Fibroblast of mammary gland (primary cell): ENCODE measurements around the gene TRAPPC3L.
A peak's percentile ranks its signal among the peaks of the same experiment; 100 is the strongest.

ENCODE experiments used
- DNase-seq: peaks from one replicate; pipeline ENCODE4 v3.0.0-alpha.2; 2010; ENCODE audit warnings: low read depth
- H3K4me3 ChIP-seq: 2 replicates; pipeline ENCODE4 v1.5.1; 2011; ENCODE audit warnings: low read depth, mild to moderate bottlenecking, low read length, moderate library complexity; ENCODE audit not compliant: control insufficient read depth
- CTCF ChIP-seq: conservative IDR thresholded peaks from 2 replicates; pipeline ENCODE4 v1.5.1; 2011; ENCODE audit warnings: low read depth, low read length, inconsistent platforms; ENCODE audit not compliant: control insufficient read depth, insufficient read depth

The TRAPPC3L gene

GRCh38 chr6:116531675-116532570 lies 13.6 kb downstream of the TRAPPC3L start:
- DNase-seq: peak; percentile 80
- H3K4me3 ChIP-seq: no peak overlapping the region
- TF ChIP-seq CTCF: peak; percentile 88

DNA sequence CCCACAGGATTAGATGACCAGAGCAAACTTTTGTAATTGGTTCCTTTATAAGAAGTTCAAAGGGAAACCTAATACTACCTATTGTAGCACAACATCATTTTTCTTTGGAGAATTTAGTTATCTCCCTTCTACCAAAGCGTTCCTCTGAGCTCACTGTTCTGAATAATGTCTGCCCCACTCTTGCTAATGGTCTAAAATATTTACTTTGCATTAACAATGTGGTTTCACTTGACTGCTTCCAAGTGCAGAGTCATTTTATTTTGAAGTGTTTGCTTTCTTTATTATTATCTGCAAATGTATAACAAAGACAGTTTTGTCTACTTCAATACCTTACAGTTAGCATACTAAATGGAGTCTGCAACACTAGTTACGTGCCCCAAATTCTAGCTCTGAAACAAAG lies 15.0 kb downstream of the TRAPPC3L start:
- no peak overlapping the region for H3K4me3 ChIP-seq
- TF ChIP-seq CTCF: no peak
- DNase-seq: no peak

DNA sequence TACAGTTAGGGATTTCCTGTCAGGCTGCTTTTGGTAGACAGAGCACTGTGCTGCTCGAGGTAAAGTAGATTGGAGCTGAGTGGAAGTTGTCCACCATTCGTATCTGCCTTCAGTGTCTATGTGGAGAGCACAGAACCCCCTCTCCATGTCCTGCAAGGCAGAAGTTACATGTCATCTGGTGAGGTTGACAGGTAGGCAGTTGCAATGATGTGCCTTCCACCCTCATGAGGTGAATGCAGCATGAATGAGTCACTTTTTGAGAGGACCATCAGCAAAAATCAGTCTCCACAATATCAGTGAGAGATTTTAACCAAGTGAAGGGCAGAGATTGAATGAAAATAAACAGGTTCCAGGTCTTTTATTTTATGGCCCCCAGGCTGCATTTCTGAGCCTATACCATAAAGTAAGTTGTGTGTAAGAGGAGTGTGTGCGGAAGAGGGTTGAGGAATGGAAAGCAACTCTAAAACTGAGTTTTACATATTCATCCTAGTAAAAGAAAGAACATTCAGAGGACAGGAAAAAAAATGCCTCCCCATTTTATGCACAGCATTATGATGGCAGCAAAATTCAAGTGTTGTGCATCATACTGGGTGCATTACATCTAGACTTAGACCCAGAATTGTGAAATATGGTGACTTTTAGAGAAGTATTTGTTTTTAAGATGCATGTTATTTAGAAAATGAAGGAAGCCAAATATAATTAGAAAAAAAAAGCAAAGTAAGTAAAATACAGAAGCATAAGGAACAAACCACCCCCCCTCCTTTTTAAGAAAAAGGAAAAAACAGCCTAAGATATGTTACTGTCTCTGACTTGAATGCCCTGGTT lies 15.8 kb downstream of the TRAPPC3L start:
- H3K4me3 ChIP-seq: no peak overlapping the region
- no peak for TF ChIP-seq CTCF
- DNase-seq: no peak

DNA sequence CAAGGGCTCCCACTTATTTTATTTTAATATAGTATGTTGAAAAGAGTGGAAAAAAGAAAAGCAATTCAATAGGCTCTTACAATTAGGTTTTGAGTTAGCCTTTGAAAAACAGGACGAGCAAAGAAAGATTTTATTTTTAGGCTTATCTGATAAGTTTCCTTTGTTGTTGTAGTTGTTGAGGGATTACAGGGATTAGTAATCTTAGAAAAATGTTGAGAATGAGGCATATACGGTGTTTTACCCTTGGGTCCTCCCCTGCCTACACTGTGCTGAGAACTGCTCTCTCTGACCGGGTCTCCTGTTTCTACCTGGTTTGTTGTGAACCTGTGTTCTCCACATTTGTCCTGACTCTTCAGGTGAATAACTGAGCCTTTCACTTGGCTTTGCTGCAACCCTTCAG lies 16.7 kb downstream of the TRAPPC3L start:
- DNase-seq: no peak
- no peak overlapping the region for H3K4me3 ChIP-seq
- TF ChIP-seq CTCF: no peak

DNA sequence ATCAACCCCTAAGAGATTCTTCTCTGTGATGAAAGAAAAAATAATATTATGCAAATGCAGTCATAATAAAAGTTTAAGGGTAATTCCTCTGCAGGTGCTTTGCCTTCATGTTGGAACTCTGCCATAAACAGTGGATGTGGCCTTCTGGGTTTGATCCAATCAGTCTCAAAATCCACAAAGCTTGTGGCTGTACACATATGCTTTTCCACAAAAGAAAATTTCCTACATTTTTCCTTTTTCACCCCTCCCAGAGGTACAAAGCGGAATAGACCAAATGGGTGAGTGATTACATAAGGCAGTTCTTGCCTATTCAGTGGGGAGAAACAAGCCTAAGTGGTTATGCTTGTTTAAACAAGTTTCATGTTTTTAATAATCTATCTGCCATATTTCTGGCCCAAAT lies 17.4 kb downstream of the TRAPPC3L start:
- H3K4me3 ChIP-seq: no peak overlapping the region
- DNase-seq: no peak
- TF ChIP-seq CTCF: no peak

- no peak for TF ChIP-seq CTCF
- H3K4me3 ChIP-seq: no peak overlapping the region
- no peak for DNase-seq
Observed at GRCh38 chr6:116524236-116524635, 21.2 kb downstream of the TRAPPC3L start.
